HEK293 (cell line): ENCODE results near the gene RABIF.
A peak's percentile ranks its signal among the peaks of the same experiment; 100 is the strongest.

Source experiments
- GLIS1 ChIP-seq: fragments of 450-650 bp; formaldehyde crosslinking; IDR thresholded peaks from 2 replicates; pipeline ENCODE4 v1.5.1; 2016; ENCODE audit warnings: missing biosample characterization, missing genetic modification characterization
- GLIS2 ChIP-seq: fragments of 450-650 bp; formaldehyde crosslinking; IDR thresholded peaks from 2 replicates; pipeline ENCODE4 v1.5.1; 2016; ENCODE audit warnings: missing biosample characterization, missing genetic modification characterization
- HOXA7 ChIP-seq: sonication (generic); formaldehyde crosslinking; IDR thresholded peaks from 2 replicates; pipeline ENCODE4 v1.8.1; 2022; ENCODE audit warnings: missing genetic modification reagents, borderline replicate concordance
- IKZF3 ChIP-seq: fragments of 450-650 bp; IDR thresholded peaks from 2 replicates; pipeline ENCODE4 v1.5.0; 2018; ENCODE audit warnings: missing biosample characterization, mild to moderate bottlenecking, missing genetic modification characterization, moderate library complexity
- MEIS1 ChIP-seq: sonication (generic); formaldehyde crosslinking; IDR thresholded peaks from 2 replicates; pipeline ENCODE4 v1.8.1; 2022; ENCODE audit warnings: missing genetic modification reagents, mild to moderate bottlenecking, borderline replicate concordance
- MYNN ChIP-seq: fragments of 450-650 bp; formaldehyde crosslinking; IDR thresholded peaks from 2 replicates; pipeline ENCODE4 v1.5.1; 2016; ENCODE audit warnings: missing biosample characterization, missing genetic modification characterization, borderline replicate concordance
- SCRT2 ChIP-seq: fragments of 450-650 bp; formaldehyde crosslinking; IDR thresholded peaks from 2 replicates; pipeline ENCODE4 v1.5.1; 2016; ENCODE audit warnings: missing biosample characterization, missing genetic modification characterization
- ZBTB17 ChIP-seq: fragments of 450-650 bp; formaldehyde crosslinking; IDR thresholded peaks from 2 replicates; pipeline ENCODE4 v1.5.1; 2016; ENCODE audit warnings: missing biosample characterization, missing genetic modification characterization
- ZNF112 ChIP-seq: fragments of 450-650 bp; formaldehyde crosslinking; IDR thresholded peaks from 2 replicates; pipeline ENCODE4 v1.5.0; 2017; ENCODE audit warnings: missing biosample characterization, missing genetic modification characterization
- ZNF157 ChIP-seq: fragments of 450-650 bp; formaldehyde crosslinking; IDR thresholded peaks from 2 replicates; pipeline ENCODE4 v1.5.1; 2016; ENCODE audit warnings: missing biosample characterization, missing genetic modification characterization
- ZNF16 ChIP-seq: fragments of 450-650 bp; formaldehyde crosslinking; IDR thresholded peaks from 2 replicates; pipeline ENCODE4 v1.5.1; 2016; ENCODE audit warnings: low read depth, missing biosample characterization, missing genetic modification characterization
- ZNF266 ChIP-seq: fragments of 450-650 bp; formaldehyde crosslinking; IDR thresholded peaks from 2 replicates; pipeline ENCODE4 v1.5.1; 2016; ENCODE audit warnings: missing biosample characterization, missing genetic modification characterization, low read depth
- ZNF366 ChIP-seq: fragments of 450-650 bp; formaldehyde crosslinking; conservative IDR thresholded peaks from 2 replicates; pipeline ENCODE4 v1.5.1; 2016; ENCODE audit warnings: missing biosample characterization, missing genetic modification characterization
- ZNF530 ChIP-seq: fragments of 450-650 bp; formaldehyde crosslinking; IDR thresholded peaks from 2 replicates; pipeline ENCODE4 v1.5.1; 2016; ENCODE audit warnings: low read depth, missing biosample characterization, missing genetic modification characterization
- ZNF544 ChIP-seq: fragments of 450-650 bp; formaldehyde crosslinking; IDR thresholded peaks from 2 replicates; pipeline ENCODE4 v1.5.0; 2017; ENCODE audit warnings: missing biosample characterization, missing genetic modification characterization
- ZNF555 ChIP-seq: fragments of 450-650 bp; formaldehyde crosslinking; conservative IDR thresholded peaks from 2 replicates; pipeline ENCODE4 v1.5.1; 2017; ENCODE audit warnings: missing biosample characterization, mild to moderate bottlenecking, missing genetic modification characterization, inconsistent platforms
- ZNF600 ChIP-seq: fragments of 450-650 bp; formaldehyde crosslinking; IDR thresholded peaks from 2 replicates; pipeline ENCODE4 v1.5.1; 2016; ENCODE audit warnings: missing biosample characterization, missing genetic modification characterization
- ZNF610 ChIP-seq: fragments of 450-650 bp; formaldehyde crosslinking; IDR thresholded peaks from 2 replicates; pipeline ENCODE4 v1.5.1; 2016; ENCODE audit warnings: missing biosample characterization, missing genetic modification characterization, borderline replicate concordance
- ZNF626 ChIP-seq: fragments of 450-650 bp; sonication (Bioruptor Pico); formaldehyde crosslinking; IDR thresholded peaks from 2 replicates; pipeline ENCODE4 v1.5.1; 2018; ENCODE audit warnings: missing biosample characterization, missing genetic modification characterization, inconsistent platforms
- ZNF701 ChIP-seq: fragments of 450-650 bp; formaldehyde crosslinking; IDR thresholded peaks from 2 replicates; pipeline ENCODE4 v1.5.1; 2016; ENCODE audit warnings: missing biosample characterization, missing genetic modification characterization
- ZNF830 ChIP-seq: fragments of 450-650 bp; IDR thresholded peaks from 2 replicates; pipeline ENCODE4 v1.5.0; 2018; ENCODE audit warnings: missing biosample characterization, missing genetic modification characterization, low read depth, mild to moderate bottlenecking, moderate library complexity
- TF ChIP-seq, protein P1 (sequence below): fragments of 450-650 bp; formaldehyde crosslinking; IDR thresholded peaks from 2 replicates; pipeline ENCODE4 v1.5.1; 2016; ENCODE audit warnings: missing biosample characterization, missing genetic modification characterization
- TF ChIP-seq, protein P2 (sequence below): fragments of 450-650 bp; formaldehyde crosslinking; IDR thresholded peaks from 2 replicates; pipeline ENCODE4 v1.5.1; 2016; ENCODE audit warnings: missing biosample characterization, missing genetic modification characterization
- TF ChIP-seq, protein P3 (sequence below): fragments of 450-650 bp; IDR thresholded peaks from 2 replicates; pipeline ENCODE4 v1.5.1; 2018; ENCODE audit warnings: missing biosample characterization, mild to moderate bottlenecking, missing genetic modification characterization
- TF ChIP-seq, protein P4 (sequence below): fragments of 450-650 bp; formaldehyde crosslinking; IDR thresholded peaks from 2 replicates; pipeline ENCODE4 v1.5.1; 2016; ENCODE audit warnings: missing biosample characterization, missing genetic modification characterization, borderline replicate concordance
- TF ChIP-seq, protein P5 (sequence below): fragments of 450-650 bp; formaldehyde crosslinking; IDR thresholded peaks from 2 replicates; pipeline ENCODE4; 2016; ENCODE audit warnings: missing biosample characterization, missing genetic modification characterization

Gene RABIF

DNA sequence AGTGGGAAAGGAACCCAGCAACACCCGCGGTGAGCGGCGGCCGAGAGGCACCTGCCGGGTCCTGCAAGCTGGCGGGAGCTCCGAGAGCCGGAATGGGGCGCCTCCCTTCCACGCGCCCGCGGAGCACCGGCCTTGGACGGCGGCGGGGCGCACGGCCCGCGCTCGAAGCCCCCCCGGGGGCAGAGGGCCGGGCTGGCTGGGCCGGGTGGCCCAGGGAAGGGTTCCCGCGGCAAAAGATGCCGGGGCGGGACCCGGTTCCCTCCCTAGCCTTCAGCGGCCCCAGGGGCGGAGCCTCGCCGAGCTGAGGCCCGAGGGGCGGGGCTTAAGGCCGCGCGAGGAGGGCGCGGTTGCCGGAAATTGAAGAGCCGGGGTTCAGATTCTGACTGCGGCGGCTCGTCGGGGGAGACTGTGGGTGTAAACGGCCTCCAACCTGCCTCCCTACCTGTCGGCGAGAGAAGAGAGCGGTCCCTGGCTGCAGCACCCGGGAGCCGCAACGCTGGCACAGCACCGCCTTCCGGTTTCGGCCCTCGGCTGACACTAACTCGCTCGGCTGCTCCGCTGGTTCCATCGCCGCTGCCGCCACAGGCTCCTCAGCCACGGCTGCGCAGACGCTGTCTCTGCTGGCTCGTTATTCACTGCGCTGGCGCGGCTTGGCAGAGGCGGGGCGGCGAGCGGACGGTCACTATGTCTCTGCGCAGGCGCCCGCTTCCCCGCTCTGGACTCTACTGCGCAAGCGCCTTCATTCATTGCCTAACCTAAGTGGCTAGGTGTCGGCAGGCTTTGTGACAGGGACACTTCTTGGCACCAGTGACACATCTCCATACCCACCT is at the start of gene RABIF (continued):
- TF ChIP-seq ZNF600 (tag by site-specific recombination): peak; percentile 96
- TF ChIP-seq, protein P1, sequence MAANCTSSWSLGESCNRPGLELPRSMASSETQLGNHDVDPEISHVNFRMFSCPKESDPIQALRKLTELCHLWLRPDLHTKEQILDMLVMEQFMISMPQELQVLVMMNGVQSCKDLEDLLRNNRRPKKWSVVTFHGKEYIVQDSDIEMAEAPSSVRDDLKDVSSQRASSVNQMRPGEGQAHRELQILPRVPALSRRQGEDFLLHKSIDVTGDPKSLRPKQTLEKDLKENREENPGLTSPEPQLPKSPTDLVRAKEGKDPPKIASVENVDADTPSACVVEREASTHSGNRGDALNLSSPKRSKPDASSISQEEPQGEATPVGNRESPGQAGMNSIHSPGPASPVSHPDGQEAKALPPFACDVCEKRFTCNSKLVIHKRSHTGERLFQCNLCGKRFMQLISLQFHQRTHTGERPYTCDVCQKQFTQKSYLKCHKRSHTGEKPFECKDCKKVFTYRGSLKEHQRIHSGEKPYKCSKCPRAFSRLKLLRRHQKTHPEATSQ (tag by site-specific recombination): no peak
- TF ChIP-seq, protein P2, sequence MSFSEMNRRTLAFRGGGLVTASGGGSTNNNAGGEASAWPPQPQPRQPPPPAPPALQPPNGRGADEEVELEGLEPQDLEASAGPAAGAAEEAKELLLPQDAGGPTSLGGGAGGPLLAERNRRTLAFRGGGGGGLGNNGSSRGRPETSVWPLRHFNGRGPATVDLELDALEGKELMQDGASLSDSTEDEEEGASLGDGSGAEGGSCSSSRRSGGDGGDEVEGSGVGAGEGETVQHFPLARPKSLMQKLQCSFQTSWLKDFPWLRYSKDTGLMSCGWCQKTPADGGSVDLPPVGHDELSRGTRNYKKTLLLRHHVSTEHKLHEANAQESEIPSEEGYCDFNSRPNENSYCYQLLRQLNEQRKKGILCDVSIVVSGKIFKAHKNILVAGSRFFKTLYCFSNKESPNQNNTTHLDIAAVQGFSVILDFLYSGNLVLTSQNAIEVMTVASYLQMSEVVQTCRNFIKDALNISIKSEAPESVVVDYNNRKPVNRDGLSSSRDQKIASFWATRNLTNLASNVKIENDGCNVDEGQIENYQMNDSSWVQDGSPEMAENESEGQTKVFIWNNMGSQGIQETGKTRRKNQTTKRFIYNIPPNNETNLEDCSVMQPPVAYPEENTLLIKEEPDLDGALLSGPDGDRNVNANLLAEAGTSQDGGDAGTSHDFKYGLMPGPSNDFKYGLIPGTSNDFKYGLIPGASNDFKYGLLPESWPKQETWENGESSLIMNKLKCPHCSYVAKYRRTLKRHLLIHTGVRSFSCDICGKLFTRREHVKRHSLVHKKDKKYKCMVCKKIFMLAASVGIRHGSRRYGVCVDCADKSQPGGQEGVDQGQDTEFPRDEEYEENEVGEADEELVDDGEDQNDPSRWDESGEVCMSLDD: peak; percentile 47; the same call in 1 of the 2 replicates
- peak; percentile 44; the same call in 1 of the 2 replicates for TF ChIP-seq IKZF3 (tag by site-specific recombination)
- TF ChIP-seq ZBTB17 (tag by site-specific recombination): peak; percentile 94
- TF ChIP-seq ZNF530 (tag by site-specific recombination): no peak
- TF ChIP-seq, protein P3, sequence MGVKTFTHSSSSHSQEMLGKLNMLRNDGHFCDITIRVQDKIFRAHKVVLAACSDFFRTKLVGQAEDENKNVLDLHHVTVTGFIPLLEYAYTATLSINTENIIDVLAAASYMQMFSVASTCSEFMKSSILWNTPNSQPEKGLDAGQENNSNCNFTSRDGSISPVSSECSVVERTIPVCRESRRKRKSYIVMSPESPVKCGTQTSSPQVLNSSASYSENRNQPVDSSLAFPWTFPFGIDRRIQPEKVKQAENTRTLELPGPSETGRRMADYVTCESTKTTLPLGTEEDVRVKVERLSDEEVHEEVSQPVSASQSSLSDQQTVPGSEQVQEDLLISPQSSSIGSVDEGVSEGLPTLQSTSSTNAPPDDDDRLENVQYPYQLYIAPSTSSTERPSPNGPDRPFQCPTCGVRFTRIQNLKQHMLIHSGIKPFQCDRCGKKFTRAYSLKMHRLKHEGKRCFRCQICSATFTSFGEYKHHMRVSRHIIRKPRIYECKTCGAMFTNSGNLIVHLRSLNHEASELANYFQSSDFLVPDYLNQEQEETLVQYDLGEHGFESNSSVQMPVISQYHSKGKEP: no peak
- TF ChIP-seq GLIS2 (tag by site-specific recombination): peak; percentile 28; the same call in 1 of the 2 replicates
- 0 out of 2 replicates have a peak, but pooled peaks have one; percentile 48 for TF ChIP-seq SCRT2 (tag by site-specific recombination)
- TF ChIP-seq ZNF266 (tag by site-specific recombination): no peak
- TF ChIP-seq ZNF157: no peak
- no peak for TF ChIP-seq ZNF544 (tag by site-specific recombination)
- no peak for TF ChIP-seq ZNF112 (tag by site-specific recombination)
- no peak for TF ChIP-seq ZNF555 (tag by site-specific recombination)
- TF ChIP-seq MEIS1 (CRISPR knock-in tag): no peak
- TF ChIP-seq, protein P4, sequence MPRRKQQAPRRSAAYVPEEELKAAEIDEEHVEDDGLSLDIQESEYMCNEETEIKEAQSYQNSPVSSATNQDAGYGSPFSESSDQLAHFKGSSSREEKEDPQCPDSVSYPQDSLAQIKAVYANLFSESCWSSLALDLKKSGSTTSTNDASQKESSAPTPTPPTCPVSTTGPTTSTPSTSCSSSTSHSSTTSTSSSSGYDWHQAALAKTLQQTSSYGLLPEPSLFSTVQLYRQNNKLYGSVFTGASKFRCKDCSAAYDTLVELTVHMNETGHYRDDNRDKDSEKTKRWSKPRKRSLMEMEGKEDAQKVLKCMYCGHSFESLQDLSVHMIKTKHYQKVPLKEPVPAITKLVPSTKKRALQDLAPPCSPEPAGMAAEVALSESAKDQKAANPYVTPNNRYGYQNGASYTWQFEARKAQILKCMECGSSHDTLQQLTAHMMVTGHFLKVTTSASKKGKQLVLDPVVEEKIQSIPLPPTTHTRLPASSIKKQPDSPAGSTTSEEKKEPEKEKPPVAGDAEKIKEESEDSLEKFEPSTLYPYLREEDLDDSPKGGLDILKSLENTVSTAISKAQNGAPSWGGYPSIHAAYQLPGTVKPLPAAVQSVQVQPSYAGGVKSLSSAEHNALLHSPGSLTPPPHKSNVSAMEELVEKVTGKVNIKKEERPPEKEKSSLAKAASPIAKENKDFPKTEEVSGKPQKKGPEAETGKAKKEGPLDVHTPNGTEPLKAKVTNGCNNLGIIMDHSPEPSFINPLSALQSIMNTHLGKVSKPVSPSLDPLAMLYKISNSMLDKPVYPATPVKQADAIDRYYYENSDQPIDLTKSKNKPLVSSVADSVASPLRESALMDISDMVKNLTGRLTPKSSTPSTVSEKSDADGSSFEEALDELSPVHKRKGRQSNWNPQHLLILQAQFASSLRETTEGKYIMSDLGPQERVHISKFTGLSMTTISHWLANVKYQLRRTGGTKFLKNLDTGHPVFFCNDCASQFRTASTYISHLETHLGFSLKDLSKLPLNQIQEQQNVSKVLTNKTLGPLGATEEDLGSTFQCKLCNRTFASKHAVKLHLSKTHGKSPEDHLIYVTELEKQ: no peak
- no peak for TF ChIP-seq ZNF830
- no peak for TF ChIP-seq ZNF701 (tag by site-specific recombination)
- 0 out of 2 replicates have a peak, but pooled peaks have one; percentile 67 for TF ChIP-seq ZNF626 (tag by site-specific recombination)
- TF ChIP-seq ZNF366 (tag by site-specific recombination): no peak
- no peak for TF ChIP-seq ZNF16 (tag by site-specific recombination)
- TF ChIP-seq MYNN: no peak
- TF ChIP-seq, protein P5, sequence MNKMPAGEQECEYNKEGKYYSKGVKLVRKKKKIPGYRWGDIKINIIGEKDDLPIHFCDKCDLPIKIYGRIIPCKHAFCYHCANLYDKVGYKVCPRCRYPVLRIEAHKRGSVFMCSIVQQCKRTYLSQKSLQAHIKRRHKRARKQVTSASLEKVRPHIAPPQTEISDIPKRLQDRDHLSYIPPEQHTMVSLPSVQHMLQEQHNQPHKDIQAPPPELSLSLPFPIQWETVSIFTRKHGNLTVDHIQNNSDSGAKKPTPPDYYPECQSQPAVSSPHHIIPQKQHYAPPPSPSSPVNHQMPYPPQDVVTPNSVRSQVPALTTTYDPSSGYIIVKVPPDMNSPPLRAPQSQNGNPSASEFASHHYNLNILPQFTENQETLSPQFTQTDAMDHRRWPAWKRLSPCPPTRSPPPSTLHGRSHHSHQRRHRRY: no peak
- peak; percentile 58 for TF ChIP-seq GLIS1 (tag by site-specific recombination)
- no peak for TF ChIP-seq HOXA7 (CRISPR knock-in tag)
- TF ChIP-seq ZNF610 (tag by site-specific recombination): no peak; the same call in 1 of the 2 replicates
